Measurements from ENCODE around the gene NFYB. TPM values are rescaled to one million over a fixed set of nuclear protein-coding genes. Genes with fewer than 3 reads are reported as not detected.

NFYB gene
- total RNA-seq, 1 experiment from 2014 or later, result 22.4 TPM

DNA sequence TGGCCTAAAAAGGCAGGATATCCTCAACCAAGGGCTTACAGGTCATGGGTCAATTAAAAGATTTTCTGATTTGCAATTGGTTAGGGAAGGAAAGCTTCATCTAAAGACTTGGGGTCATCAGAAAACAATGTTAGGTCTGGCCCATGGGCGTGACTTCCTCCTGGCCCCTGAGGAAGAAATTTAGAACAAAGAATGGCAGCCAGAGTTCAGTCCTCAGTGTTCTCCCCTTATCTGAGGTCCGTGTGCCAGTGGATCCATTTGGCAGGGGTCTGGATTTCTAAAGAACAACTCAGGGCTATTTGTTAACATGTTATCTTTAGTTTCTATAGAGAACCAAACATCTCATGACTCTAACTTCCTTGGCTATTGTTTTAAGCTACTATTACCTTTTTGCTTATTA, 27.8 kb upstream of the NFYB start:
- CTCF ChIA-PET, result no interaction called here
- no peak overlapping the region for H2AFZ ChIP-seq (ENCODE audit: low read depth, low read length, poor library complexity, severe bottlenecking)
- no peak overlapping the region for H3K4me2 ChIP-seq (ENCODE audit: low read length)
- no peak overlapping the region for H3K27ac ChIP-seq (ENCODE audit: low read depth, low read length)
- ATAC-seq (no peak), DNase-seq (ENCODE audit: low read depth, low spot score) (no peak)
- H3K4me1 ChIP-seq (ENCODE audit: control insufficient read depth in 1 of 2, insufficient read depth in 2 of 2, low read length in 2 of 2), result no peaks in the 10 kb centered on the region
- no peaks in the 10 kb centered on the region for H4K20me1 ChIP-seq (ENCODE audit: insufficient read depth)
- no peaks in the 10 kb centered on the region for H3K9me3 ChIP-seq (ENCODE audit: control insufficient read depth in 1 of 2, insufficient read depth in 1 of 2, low read depth in 1 of 2, low read length in 2 of 2)
- no TSS peak for BruUV-seq (replicated peaks)
- TF ChIP-seq SIN3A (IDR thresholded peaks at IDR 0.05; ENCODE audit: low read depth) (no peak), EZH2 (IDR thresholded peaks at IDR 0.05) (no peak), YY1 (IDR thresholded peaks at IDR 0.05; ENCODE audit: extremely low read depth, insufficient replicate concordance, low read depth, low read length) (no peak), MAX (IDR thresholded peaks at IDR 0.05) (no peak), CBX3 (IDR thresholded peaks at IDR 0.05; ENCODE audit: low read depth) (no peak), FOSL1 (IDR thresholded peaks at IDR 0.05; ENCODE audit: low read depth) (no peak), POLR2A (IDR thresholded peaks at IDR 0.05; ENCODE audit: borderline replicate concordance, extremely low read depth, insufficient read depth, insufficient read length) (no peak), JUND (IDR thresholded peaks at IDR 0.05) (no peak), ATF3 (IDR thresholded peaks at IDR 0.05) (no peak), CEBPB (IDR thresholded peaks at IDR 0.05; ENCODE audit: low read depth) (no peak), EGR1 (IDR thresholded peaks at IDR 0.05; ENCODE audit: low read depth) (no peak), ELF1 (IDR thresholded peaks at IDR 0.05; ENCODE audit: borderline replicate concordance, low read depth) (no peak), TCF7L2 (IDR thresholded peaks at IDR 0.05; ENCODE audit: borderline replicate concordance, extremely low read depth, insufficient read depth, insufficient read length) (no peak), POLR2AphosphoS5 (IDR thresholded peaks at IDR 0.05; ENCODE audit: low read depth, low read length) (no peak)
- TF ChIP-seq, protein P1, sequence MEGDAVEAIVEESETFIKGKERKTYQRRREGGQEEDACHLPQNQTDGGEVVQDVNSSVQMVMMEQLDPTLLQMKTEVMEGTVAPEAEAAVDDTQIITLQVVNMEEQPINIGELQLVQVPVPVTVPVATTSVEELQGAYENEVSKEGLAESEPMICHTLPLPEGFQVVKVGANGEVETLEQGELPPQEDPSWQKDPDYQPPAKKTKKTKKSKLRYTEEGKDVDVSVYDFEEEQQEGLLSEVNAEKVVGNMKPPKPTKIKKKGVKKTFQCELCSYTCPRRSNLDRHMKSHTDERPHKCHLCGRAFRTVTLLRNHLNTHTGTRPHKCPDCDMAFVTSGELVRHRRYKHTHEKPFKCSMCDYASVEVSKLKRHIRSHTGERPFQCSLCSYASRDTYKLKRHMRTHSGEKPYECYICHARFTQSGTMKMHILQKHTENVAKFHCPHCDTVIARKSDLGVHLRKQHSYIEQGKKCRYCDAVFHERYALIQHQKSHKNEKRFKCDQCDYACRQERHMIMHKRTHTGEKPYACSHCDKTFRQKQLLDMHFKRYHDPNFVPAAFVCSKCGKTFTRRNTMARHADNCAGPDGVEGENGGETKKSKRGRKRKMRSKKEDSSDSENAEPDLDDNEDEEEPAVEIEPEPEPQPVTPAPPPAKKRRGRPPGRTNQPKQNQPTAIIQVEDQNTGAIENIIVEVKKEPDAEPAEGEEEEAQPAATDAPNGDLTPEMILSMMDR (IDR thresholded peaks at IDR 0.05 in 2 of 3, conservative IDR thresholded peaks at IDR 0.05 in 1 of 3; ENCODE audit: borderline replicate concordance in 1 of 3, insufficient read depth in 1 of 3, low read depth in 2 of 3, low read length in 2 of 3), result no peak
- intact Hi-C loops (cut with micrococcal nuclease), result no loop called here
- RAD21 ChIA-PET (ENCODE audit: low non-redundant PET in 1 of 2, low total read pairs in 2 of 2, uncharacterized antibody in 2 of 2, unreplicated experiment in 2 of 2), result no interaction called here
- no peaks in the 10 kb centered on the region for H3K9me2 ChIP-seq (ENCODE audit: insufficient read depth)
- no peak overlapping the region for H3K4me3 ChIP-seq (replicated peaks in 1 of 2; ENCODE audit: low read depth in 1 of 2, low read length in 2 of 2)
- no peak overlapping the region for H3K9ac ChIP-seq (ENCODE audit: low read length)
- no peaks in the 10 kb centered on the region for H3K36me3 ChIP-seq (ENCODE audit: control insufficient read depth in 1 of 2, insufficient read depth in 2 of 2, low read length in 2 of 2)
- no peaks in the 10 kb centered on the region for H3K27me3 ChIP-seq (ENCODE audit: insufficient read depth, low read length)
- POLR2A ChIA-PET, result no interaction called here
- no peaks in the 10 kb centered on the region for H3K79me2 ChIP-seq (ENCODE audit: insufficient read depth, low read length)
